SIG-M5 (cell line): Measurements from ENCODE around the gene DKKL1.
"Not testable (repeated sequence)": the region's sequence is repeated elsewhere in the genome, so short reads cannot be mapped to it uniquely, and the experiment has no call there.

Source experiments
- DNase-seq: peaks from one replicate; lab custom pipeline; 2025; lab: John Stamatoyannopoulos, UW

DKKL1 gene

GRCh38 chr19:49362048-49362928 is 1.4 kb upstream of the DKKL1 start, which contains the start of gene TEAD2:
TEAD2 (minus strand) TSS chr19:49362416; CDS start chr19:49360075, 2,341 bp downstream.
- no peak for DNase-seq

DNA sequence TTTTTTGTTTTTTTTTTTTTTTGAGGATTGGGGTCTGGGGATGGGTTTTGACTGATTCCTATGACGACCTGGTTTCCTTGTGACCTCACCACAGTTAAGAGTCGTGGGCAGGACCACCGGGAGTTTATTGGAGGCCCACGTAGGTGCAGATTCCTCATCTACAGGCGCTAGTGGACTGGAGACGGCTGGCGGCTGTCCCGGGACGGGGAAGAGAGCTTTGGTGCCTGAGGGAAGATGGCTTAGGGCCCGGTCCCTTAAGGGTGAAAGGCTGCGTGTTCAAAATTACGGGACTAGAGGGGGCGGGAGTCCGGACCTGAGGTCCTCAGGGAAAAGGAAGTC is 779 bp upstream of the DKKL1 start:
- no peak for DNase-seq

DNA sequence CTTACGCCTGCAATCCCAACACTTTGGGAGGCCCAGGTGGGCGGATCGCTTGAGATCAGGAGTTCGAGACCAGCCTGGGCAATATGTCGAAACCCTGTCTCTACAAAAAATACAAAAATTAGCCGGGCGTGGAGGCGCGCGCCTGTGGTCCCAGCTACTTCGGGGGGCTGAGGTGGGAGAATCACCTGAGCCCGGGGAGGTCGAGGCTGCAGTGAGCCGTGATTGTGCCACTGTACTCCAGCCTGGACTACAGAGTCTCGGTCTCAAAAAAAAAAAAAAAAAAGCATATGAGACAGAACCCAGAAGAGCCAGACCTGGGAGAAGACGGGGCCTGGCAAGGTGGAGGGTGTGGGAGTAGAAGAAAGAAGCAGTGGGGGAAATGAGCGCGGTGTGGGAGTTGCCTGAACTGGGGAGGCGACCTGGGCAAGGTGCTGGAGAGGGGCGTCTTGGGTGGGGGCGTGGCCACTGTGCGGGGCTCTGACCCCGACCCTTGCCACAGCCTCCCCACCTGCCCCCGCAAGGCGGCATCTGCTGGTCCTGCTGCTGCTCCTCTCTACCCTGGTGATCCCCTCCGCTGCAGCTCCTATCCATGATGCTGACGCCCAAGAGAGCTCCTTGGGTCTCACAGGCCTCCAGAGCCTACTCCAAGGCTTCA is 533 bp downstream of the DKKL1 start:
- no peak for DNase-seq

GRCh38 chr19:49366110-49366509 is 2.4 kb downstream of the DKKL1 start:
- no peak for DNase-seq

- no peak for DNase-seq
Measured at GRCh38 chr19:49368711-49369358, 5.2 kb downstream of the DKKL1 start.

DNA sequence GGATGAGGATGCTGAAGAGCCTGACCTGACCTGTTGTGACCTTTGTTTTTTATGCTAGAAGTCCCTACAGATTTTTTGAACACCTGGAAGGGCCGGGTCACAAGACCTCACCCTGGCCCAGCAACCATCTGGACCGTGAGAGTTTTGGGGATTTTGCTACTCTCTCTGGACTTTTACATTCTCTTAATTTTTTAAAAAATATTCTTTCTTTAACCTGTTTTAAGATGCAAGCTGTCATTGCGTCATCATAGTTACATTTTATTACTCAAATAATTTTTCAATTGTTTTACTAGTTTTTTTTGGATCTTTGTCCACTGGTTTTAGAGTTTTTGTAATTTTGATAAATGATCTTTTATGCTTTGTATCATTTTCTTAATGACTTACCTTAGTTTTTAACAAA is 7.5 kb downstream of the DKKL1 start:
- DNase-seq = no peak

GRCh38 chr19:49373174-49373573 is 9.5 kb downstream of the DKKL1 start:
- DNase-seq = not testable (repeated sequence)

GRCh38 chr19:49374665-49375434 is 11.2 kb downstream of the DKKL1 start:
- DNase-seq = no peak

GRCh38 chr19:49378512-49378911 is 14.8 kb downstream of the DKKL1 start:
- DNase-seq = no peak

DNA sequence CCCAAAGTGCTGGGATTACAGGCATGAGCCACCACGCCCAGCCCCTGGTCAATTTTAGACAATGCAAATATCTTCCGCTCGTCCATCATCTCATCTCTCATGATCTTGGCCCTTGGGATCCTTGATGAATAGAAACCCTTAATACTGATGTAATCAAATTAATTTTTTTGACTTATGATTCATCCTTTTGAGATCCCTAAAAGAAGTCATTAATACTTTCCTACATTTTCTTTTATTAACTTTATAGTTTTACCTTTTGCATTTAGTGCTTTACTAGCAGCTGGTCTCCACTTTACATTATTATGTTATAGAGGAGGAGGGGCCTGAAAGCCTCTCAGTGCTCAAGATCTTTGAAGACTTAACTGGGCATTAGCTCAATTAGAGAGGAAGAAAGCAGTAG is 16.7 kb downstream of the DKKL1 start:
- DNase-seq = no peak

- DNase-seq = no peak
Measured at GRCh38 chr19:49382639-49383038, 19.0 kb downstream of the DKKL1 start.

DNA sequence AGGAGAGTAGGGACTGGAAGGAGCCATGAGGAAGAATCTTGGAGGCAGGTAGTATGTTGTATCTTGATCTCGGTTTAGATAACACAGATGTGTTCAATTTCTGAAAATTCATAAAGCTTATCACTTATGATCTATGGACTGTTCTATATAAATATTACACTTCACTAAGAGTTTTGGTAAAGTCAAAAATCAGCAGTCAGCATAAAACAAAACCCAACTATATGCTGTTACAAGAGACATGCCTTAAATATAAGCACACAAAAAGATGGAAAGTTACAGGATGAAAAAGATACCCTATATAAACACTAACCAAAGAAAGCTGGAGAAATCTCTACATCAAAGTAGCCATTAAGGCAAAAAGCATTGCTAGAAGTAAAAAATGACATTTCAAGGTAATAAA is 19.9 kb downstream of the DKKL1 start:
- DNase-seq = no peak

DNA sequence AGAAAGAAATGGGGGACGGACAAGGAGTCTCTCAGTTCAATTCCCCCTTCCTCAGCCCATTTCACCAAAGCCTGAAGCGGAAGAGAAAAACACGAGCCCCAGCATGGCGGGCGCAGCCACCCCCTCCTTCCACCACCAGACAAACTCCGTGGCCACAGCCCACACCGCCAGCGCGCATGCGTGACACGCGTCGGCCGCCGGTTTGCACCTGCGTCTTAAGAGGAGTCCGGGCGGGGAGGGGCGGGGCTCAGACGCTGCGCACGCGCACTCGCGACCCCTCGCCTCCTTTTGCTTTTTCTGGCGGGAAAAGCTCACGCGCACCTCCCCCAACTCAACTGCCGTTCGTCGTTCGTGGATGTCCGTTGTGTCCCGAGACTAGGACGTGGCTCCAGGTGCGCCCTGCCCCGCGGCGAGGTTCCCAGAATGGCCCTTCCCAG is 24.3 kb downstream of the DKKL1 start, which contains the start of gene KASH5:
Gene KASH5 (plus strand): TSS at position 314 of the 437 bp plus-strand sequence. CDS start 2,635 bp downstream, outside the sequence.
- no peak for DNase-seq

DNA sequence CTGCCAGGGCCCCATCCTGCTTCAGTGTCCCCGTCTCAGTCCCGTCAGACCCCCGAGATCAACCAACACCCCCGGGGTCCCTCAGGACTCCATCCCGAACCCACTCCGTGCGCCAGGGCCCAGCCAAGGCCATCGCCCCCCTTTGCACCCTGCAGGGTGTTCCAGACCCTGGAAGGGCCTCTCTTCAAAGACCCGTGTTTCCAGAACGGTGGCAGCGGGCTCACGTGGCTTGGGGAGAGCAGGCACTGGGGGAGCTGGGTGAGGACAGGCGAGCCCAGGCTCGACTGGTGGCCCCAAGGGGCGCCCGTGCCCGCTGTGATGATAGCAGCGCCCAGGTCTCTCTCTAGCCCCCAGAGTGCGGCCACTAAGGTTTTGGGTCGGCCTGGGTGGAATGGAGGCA is 25.7 kb downstream of the DKKL1 start:
- no peak for DNase-seq

- DNase-seq = no peak
Measured at GRCh38 chr19:49390131-49390928, 26.7 kb downstream of the DKKL1 start.

- DNase-seq = no peak
Measured at GRCh38 chr19:49390929-49391359, 27.3 kb downstream of the DKKL1 start.

GRCh38 chr19:49391581-49392399 is 28.1 kb downstream of the DKKL1 start:
- no peak for DNase-seq

- DNase-seq = no peak
Measured at GRCh38 chr19:49393881-49394280, 30.2 kb downstream of the DKKL1 start.

DNA sequence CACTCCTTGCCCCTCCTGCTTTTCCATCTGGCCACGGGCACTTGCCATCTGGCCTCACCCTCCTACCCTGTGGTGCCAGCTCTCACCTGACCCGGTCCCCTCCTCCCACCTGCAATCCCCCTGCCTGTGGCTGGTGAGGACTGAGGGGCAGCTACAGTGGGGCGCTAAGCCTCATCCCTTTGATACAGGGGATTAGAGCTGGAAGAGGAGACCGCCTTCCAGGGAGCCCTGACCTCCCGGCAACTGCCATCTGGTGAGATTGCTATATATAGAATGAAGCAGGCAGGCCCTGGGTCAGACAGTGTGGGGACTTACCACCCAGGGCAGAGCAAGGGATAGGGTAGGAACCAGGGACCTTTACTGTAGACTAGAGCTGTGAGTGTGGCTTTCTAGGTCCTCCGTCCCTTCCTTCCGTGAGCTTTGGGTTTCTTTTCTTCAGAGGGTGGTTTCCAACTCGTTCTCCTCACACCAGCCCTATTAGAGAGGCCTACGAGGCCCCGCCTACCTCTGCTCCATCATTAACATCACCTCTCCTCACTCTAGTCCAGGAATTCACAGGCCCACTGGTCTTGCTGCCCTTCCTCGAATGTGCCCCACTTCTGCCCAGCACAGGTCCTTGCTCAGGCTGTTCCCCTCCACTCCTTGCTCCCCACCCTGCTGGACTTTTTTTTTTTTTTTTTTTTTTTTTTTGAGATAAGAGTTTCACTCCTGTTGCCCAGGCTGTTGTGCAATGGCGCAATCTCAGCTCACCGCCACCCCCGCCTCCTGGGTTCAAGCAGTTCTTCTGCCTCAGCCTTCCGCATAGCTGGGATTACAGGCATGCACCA is 32.1 kb downstream of the DKKL1 start:
- no peak for DNase-seq
